Lower lobe of right lung (tissue), 2 donors: ENCODE results near the gene RBBP8. TPM values are rescaled to one million over a fixed set of nuclear protein-coding genes. Genes with fewer than 3 reads are reported as not detected.

Experiments used
- ATAC-seq, 2 donors: fragments of 200-7000 bp; cut with Tn5 transposase; one replicate each; pipeline ENCODE4 v1.9.1; 2020 to 2022; ENCODE audit warnings: mild to moderate bottlenecking in 2 of 2, moderate library complexity in 2 of 2
- DNase-seq: peaks from one replicate; pipeline ENCODE4 v3.0.0-alpha.2; 2020
- H3K27ac ChIP-seq: fragments of 200-600 bp; one replicate; pipeline ENCODE4 v1.8.0; 2022
- H3K27me3 ChIP-seq: fragments of 200-600 bp; one replicate; pipeline ENCODE4 v1.8.0; 2022; ENCODE audit warnings: low read depth
- H3K36me3 ChIP-seq: fragments of 200-600 bp; one replicate; pipeline ENCODE4 v1.8.0; 2022; ENCODE audit warnings: mild to moderate bottlenecking
- H3K4me1 ChIP-seq: fragments of 200-600 bp; one replicate; pipeline ENCODE4 v1.8.0; 2022
- H3K4me3 ChIP-seq: fragments of 200-600 bp; one replicate; pipeline ENCODE4 v1.8.0; 2022; ENCODE audit warnings: mild to moderate bottlenecking
- H3K9me3 ChIP-seq: fragments of 200-600 bp; one replicate; pipeline ENCODE4 v1.8.0; 2022
- CTCF ChIP-seq: fragments of 200-600 bp; IDR thresholded peaks from one replicate; pipeline ENCODE4 v1.8.0; 2022; ENCODE audit warnings: antibody characterized with exemption, mild to moderate bottlenecking
- intact Hi-C: fragments of 100-400 bp; cut with DNase I; formaldehyde crosslinking; loops from one replicate; pipeline ENCODE4 v1.11.0; 2022
- total RNA-seq: library from RNA; stranded (reverse); fragmentation: NEBNext Ultra II Directional; extraction: Animal tissue kit (Norgen Biotek cat#: 25700); gene quantifications from one replicate; pipeline ENCODE4 v1.2.1, GENCODE V29; 2021
- donor health status: DM: no; HTN: yes; CAD: no; lungs with severe emphysema.

Gene RBBP8
- total RNA-seq, 1 donor from 2014 or later = 32.7 TPM

DNA sequence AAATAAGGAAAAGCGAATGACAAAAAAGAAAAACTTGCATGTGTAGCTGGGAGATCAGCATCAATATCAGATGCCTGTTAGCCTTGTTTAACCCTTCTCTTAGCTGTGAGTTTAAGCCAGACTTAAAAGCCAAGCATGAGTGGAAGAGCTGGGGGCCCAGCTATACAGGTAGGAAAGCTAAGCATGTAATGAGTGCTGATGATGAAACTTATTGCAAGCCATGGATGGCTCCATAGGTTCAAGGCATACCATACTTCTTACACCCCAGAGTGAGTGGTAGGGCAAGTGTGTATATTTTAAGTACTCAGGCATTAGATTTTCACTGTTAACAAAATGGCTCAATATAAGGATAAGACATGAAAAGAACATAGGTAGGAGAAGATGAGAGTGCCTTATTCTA lies 28.0 kb downstream of the RBBP8 start:
- no peaks in the 10 kb centered on the region for H3K4me1 ChIP-seq
- intact Hi-C loops = no loop called here
- H3K9me3 ChIP-seq = no peaks in the 10 kb centered on the region
- ATAC-seq (no peak), DNase-seq (no peak)
- peaks cover 3% of the 10 kb centered on the region for H3K36me3 ChIP-seq
- no peak for TF ChIP-seq CTCF
- H3K27me3 ChIP-seq = no peaks in the 10 kb centered on the region
- no peak overlapping the region for H3K27ac ChIP-seq
- no peak overlapping the region for H3K4me3 ChIP-seq

DNA sequence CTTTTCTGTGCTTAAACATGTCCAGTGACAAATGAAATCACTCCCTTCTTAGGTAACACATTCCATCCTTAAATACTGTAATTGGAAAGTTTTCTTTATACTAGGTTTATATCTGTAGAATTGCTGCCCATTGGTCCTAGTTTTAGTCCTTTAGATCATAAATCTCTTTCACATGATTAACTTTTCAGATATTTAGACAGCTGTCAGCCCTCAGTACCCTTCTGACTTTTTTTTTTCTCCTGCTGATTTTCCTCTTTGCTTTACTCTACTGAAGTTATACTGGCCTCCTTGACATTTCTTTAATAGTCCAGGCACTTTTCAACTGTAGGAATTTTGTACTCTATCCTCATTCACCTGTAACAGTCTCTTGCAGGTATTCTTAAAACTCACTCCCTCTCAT lies 28.9 kb downstream of the RBBP8 start:
- no peak for DNase-seq
- intact Hi-C loops = no loop called here
- H3K4me3 ChIP-seq = no peak overlapping the region
- no peaks in the 10 kb centered on the region for H3K9me3 ChIP-seq
- H3K36me3 ChIP-seq = no peaks in the 10 kb centered on the region
- H3K27me3 ChIP-seq = no peaks in the 10 kb centered on the region
- no peaks in the 10 kb centered on the region for H3K4me1 ChIP-seq
- no peak overlapping the region for H3K27ac ChIP-seq
- no peak for ATAC-seq
- TF ChIP-seq CTCF = no peak

DNA sequence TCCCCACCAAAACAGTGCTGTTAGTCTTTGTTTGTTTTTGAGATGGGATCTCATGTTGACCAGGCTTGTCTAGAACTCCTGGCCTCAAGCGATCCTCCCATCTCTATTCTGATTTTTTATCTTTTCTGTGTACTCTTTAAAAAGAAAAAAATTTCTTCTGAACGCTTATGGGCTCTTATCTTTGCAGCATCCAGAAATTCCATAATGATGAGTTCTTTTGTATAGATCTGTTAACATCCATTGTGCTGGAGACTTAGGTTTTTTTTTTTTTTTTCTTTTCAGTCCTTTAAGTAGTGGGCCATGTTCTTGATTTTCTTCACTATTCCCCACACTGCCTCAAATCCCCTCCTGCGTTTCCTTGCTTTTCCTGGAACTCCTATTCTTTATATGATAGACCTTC lies 31.0 kb downstream of the RBBP8 start:
- no peaks in the 10 kb centered on the region for H3K9me3 ChIP-seq
- no peaks in the 10 kb centered on the region for H3K36me3 ChIP-seq
- H3K27ac ChIP-seq = no peak overlapping the region
- H3K4me1 ChIP-seq = no peaks in the 10 kb centered on the region
- H3K27me3 ChIP-seq = no peaks in the 10 kb centered on the region
- intact Hi-C loops = no loop called here
- DNase-seq (no peak), ATAC-seq (no peak)
- no peak overlapping the region for H3K4me3 ChIP-seq
- TF ChIP-seq CTCF = no peak

- Histone ChIP-seq H3K36me3 (no peaks in the 10 kb centered on the region), H3K27ac (no peak overlapping the region), H3K4me1 (no peaks in the 10 kb centered on the region), H3K27me3 (no peaks in the 10 kb centered on the region), H3K4me3 (no peak overlapping the region), H3K9me3 (no peaks in the 10 kb centered on the region)
- DNase-seq = no peak
- intact Hi-C loops = no loop called here
- ATAC-seq = no peak
- no peak for TF ChIP-seq CTCF
Measured at GRCh38 chr18:22964722-22965121, 31.6 kb downstream of the RBBP8 start.

- no peak for ATAC-seq
- intact Hi-C loops = no loop called here
- H3K9me3 ChIP-seq = no peaks in the 10 kb centered on the region
- no peak overlapping the region for H3K4me3 ChIP-seq
- H3K27ac ChIP-seq = no peak overlapping the region
- no peak for DNase-seq
- H3K27me3 ChIP-seq = no peaks in the 10 kb centered on the region
- no peaks in the 10 kb centered on the region for H3K36me3 ChIP-seq
- no peak for TF ChIP-seq CTCF
- H3K4me1 ChIP-seq = no peaks in the 10 kb centered on the region
Measured at GRCh38 chr18:22971038-22971437, 37.9 kb downstream of the RBBP8 start.

- Histone ChIP-seq H3K4me3 (no peak overlapping the region), H3K4me1 (no peaks in the 10 kb centered on the region), H3K9me3 (no peaks in the 10 kb centered on the region), H3K27ac (no peak overlapping the region), H3K36me3 (no peaks in the 10 kb centered on the region), H3K27me3 (no peaks in the 10 kb centered on the region)
- intact Hi-C loops = no loop called here
- TF ChIP-seq CTCF = no peak
- DNase-seq = no peak
- no peak for ATAC-seq
Measured at GRCh38 chr18:22974001-22974400, 40.9 kb downstream of the RBBP8 start.
